ENCODE results near the gene EPS8L3. TPM values are rescaled to one million over a fixed set of nuclear protein-coding genes. Genes with fewer than 3 reads are reported as not detected.
"Not testable (repeated sequence)": the region's sequence is repeated elsewhere in the genome, so short reads cannot be mapped to it uniquely, and the experiment has no call there.

Gene EPS8L3
- total and polyA plus RNA-seq, 9 donors, result 0.12 to 7.4 (median 2.4) TPM; not detected in 6

DNA sequence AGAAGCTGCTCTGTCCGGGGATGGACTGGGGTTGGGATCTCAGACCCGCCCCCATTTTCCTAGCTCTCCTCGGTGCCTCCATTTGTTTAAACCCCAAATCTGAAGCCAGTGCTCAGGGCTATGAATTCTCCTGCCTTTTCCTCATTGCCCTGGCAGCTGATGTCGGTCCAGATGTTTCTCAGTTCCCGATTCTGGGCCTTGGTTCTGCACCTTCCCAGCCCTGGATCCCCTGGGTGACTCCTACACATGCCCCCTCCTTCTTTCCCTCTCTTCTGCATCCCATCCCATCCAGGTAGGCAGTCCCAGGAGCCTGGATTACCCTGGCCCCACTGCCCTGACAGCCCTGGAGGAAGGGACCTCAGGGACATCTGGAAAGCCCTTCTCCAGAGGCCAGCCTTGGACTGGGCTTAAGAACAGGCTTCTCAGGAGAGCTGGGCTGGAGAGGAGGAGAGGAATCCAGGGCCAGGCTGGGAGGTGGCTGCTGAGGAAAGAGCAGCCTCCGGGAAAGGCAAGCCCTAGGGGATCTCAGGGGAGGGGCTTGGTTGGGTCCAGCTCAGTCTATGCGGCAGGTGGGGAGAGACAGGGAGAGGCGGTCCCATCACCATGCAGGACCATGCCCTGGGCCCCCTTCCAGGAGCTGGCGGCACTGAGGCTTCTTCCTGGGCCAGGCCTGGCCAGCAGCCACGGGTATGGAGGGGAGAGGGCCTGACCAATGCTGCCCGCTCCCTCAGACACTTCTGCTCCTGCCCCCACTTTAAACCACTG, 6.8 kb upstream of the EPS8L3 start:
- no peak for DNase-seq
- Histone ChIP-seq H3K4me1 (ENCODE audit: control insufficient read depth, insufficient read depth, low read length) (peaks cover 5% of the 10 kb centered on the region), H3K4me3 (ENCODE audit: low read length) (no peak overlapping the region), H3K27ac (ENCODE audit: low read length) (no peak overlapping the region), H3K9me3 (replicated peaks; ENCODE audit: control insufficient read depth, low read depth, low read length) (no peaks in the 10 kb centered on the region), H3K27me3 (ENCODE audit: control insufficient read depth, insufficient read depth, low read length) (peaks cover 5% of the 10 kb centered on the region), H3K36me3 (ENCODE audit: control insufficient read depth, insufficient read depth, low read length) (no peaks in the 10 kb centered on the region)
- 53% methylated on average over 7 of the region's 11 CpGs for WGBS (ENCODE audit: insufficient coverage)

DNA sequence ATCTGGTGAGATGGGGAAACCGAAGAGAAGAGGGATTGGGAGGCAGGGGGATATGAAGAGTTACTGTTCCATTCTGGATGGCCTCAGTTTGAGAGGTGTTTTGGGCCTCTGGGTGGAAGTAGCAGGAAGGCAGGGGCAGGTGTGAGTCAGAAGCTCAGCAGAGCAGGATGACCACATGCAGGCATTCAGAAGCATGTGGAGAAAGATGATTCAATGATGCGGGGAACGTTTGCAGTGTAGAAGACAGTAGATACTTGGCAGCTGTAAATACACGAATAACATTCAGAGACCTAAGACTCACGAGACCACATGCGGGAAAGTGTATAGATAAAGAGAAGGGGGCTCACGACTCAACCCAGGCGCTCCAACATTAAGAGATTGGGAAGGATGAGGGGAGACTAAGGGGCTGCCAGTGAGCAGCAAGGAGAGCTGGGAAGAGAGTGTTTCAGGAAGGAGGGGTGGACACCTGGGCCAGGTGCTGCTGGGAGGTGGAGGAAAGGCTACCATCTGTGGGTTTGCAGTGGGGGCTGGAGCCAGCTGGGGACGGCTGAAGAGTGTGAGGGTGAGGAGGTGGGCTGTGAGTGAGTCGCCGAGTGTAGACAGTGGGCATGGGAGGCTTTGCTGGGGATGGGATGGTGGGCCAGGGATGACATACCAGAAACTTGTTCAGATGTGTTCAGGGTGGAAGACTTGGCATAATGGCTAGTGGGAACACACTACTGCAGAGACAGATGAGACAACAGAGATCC, 5.8 kb upstream of the EPS8L3 start:
- Histone ChIP-seq H3K27ac (ENCODE audit: low read length) (no peak overlapping the region), H3K4me1 (ENCODE audit: control insufficient read depth, insufficient read depth, low read length) (peaks cover 5% of the 10 kb centered on the region), H3K9me3 (replicated peaks; ENCODE audit: control insufficient read depth, low read depth, low read length) (no peaks in the 10 kb centered on the region), H3K4me3 (ENCODE audit: low read length) (no peak overlapping the region), H3K36me3 (ENCODE audit: control insufficient read depth, insufficient read depth, low read length) (no peaks in the 10 kb centered on the region), H3K27me3 (ENCODE audit: control insufficient read depth, insufficient read depth, low read length) (peaks cover 2% of the 10 kb centered on the region)
- WGBS (ENCODE audit: insufficient coverage), result 84% methylated on average over 11 of the region's 11 CpGs
- DNase-seq, result no peak

DNA sequence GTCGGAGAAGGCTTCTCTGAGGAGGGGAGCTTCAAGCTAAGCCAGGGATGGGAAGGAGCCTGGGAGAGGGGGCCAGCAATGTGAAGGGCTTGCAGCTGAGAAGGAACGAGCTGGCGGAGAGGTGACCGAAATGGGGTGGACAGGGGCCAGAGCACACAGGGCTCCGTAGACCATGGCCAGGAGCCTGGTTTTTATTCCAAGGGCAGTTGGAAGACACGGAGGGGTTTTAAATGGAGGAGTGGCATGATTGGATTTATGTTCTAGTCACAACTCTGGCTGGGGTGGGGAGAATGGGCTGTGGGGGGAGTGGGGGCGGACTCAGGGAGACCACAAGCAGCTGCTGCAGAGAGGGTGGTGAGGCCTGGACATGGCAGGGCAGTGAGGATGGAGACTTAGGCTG, 5.1 kb upstream of the EPS8L3 start:
- Histone ChIP-seq H3K9me3 (replicated peaks; ENCODE audit: control insufficient read depth, low read depth, low read length) (no peaks in the 10 kb centered on the region), H3K27me3 (ENCODE audit: control insufficient read depth, insufficient read depth, low read length) (peaks cover 2% of the 10 kb centered on the region), H3K27ac (ENCODE audit: low read length) (no peak overlapping the region), H3K4me1 (ENCODE audit: control insufficient read depth, insufficient read depth, low read length) (peaks cover 5% of the 10 kb centered on the region), H3K4me3 (ENCODE audit: low read length) (no peak overlapping the region), H3K36me3 (ENCODE audit: control insufficient read depth, insufficient read depth, low read length) (no peaks in the 10 kb centered on the region)
- no peak for DNase-seq
- 57% methylated on average over 7 of the region's 7 CpGs for WGBS (ENCODE audit: insufficient coverage)

DNA sequence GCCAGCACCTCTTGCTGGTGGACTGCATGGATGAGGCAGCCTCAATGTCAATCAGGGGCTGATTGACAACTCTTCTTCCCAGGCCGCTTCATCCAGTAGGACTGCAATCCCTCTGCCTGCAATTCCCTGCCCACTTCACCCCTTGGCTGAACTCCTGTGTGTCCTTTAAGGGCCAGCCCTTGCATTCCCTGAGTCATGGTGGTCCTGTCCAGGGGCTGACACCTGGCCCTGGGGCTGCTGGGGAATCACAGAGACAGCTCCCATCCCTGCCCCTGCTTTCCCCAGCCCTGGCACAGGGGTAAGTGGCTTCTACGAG, 4.6 kb upstream of the EPS8L3 start:
- Histone ChIP-seq H3K36me3 (ENCODE audit: control insufficient read depth, insufficient read depth, low read length) (no peaks in the 10 kb centered on the region), H3K27ac (ENCODE audit: low read length) (no peak overlapping the region), H3K4me1 (ENCODE audit: control insufficient read depth, insufficient read depth, low read length) (peaks cover 10% of the 10 kb centered on the region), H3K4me3 (ENCODE audit: low read length) (no peak overlapping the region), H3K27me3 (ENCODE audit: control insufficient read depth, insufficient read depth, low read length) (peaks cover 2% of the 10 kb centered on the region), H3K9me3 (replicated peaks; ENCODE audit: control insufficient read depth, low read depth, low read length) (no peaks in the 10 kb centered on the region)
- DNase-seq, result no peak
- WGBS (ENCODE audit: insufficient coverage), result 93% methylated on average over 1 of the region's 2 CpGs

DNA sequence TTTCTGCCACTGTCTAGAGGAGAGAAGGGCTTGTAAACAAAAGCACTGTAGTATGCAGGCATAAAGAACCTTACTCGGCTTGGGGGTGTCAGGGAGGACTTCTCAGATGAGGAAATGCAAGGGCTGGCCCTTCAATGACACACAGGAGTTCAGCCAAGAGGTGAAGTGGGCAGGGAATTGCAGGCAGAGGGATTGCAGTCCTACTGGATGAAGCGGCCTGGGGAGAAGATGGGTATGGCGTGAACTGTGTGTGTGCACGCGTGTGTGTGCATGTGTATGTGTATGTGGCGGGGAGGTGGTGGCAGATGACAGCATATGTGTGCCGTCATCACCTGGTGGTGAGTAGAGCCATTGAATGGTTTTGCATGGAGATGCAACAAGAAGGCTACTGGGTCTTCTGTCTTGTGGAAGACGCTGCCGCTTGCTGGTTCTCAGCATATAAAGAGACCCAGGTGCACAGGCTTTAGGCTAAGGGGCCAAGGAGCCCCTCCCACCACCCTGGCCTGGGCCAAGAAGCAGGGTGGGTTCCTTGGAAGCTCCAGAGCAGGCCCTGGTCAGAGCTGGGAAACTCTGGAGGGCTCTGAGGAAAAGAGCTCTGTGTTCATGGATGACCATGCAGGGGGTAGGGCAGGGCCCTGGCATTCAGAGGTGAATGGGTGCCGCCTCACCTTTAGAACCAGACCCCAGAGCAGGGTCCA, 4.1 kb upstream of the EPS8L3 start:
- no peak overlapping the region for H3K27ac ChIP-seq (ENCODE audit: low read length)
- H3K36me3 ChIP-seq (ENCODE audit: control insufficient read depth, insufficient read depth, low read length), result no peaks in the 10 kb centered on the region
- 93% methylated on average over 9 of the region's 10 CpGs for WGBS (ENCODE audit: insufficient coverage)
- no peak for DNase-seq
- H3K4me1 ChIP-seq (ENCODE audit: control insufficient read depth, insufficient read depth, low read length), result peaks cover 11% of the 10 kb centered on the region
- peaks cover 2% of the 10 kb centered on the region for H3K27me3 ChIP-seq (ENCODE audit: control insufficient read depth, insufficient read depth, low read length)
- H3K4me3 ChIP-seq (ENCODE audit: low read length), result no peak overlapping the region
- no peaks in the 10 kb centered on the region for H3K9me3 ChIP-seq (replicated peaks; ENCODE audit: control insufficient read depth, low read depth, low read length)

DNA sequence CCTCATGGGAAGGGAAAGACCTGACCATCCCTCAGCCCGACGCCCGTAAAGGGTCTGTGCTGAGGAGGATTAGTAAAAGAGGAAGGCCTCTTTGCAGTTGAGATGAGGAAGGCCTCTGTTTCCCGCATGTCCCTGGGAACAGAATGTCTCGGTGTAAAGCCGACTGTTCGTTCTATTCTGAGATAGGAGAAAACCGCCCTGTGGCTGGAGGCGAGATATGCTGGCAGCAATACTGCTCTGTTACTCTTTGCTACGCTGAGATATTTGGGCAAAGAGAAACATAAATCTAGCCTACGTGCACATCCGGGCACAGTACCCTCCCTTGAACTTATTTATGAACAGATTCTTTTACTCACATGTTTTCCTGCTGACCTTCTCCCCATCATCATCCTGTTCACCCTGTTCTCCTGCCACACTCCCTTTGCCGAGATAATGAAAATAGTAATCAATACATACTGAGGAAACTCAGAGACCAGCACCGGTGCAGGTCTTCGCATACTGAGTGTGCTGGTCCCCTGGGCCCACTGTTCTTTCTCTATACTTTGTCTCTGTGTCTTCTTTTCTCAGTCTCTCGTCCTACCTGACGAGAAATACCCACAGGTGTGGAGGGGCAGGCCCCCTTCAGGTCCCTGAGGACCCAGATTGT, 3.4 kb upstream of the EPS8L3 start:
- H3K9me3 ChIP-seq (replicated peaks; ENCODE audit: control insufficient read depth, low read depth, low read length); DNase-seq; H3K4me3 ChIP-seq (ENCODE audit: low read length); H3K27me3 ChIP-seq (ENCODE audit: control insufficient read depth, insufficient read depth, low read length); H3K27ac ChIP-seq (ENCODE audit: low read length); H3K36me3 ChIP-seq (ENCODE audit: control insufficient read depth, insufficient read depth, low read length): not testable (repeated sequence)
- peaks cover 11% of the 10 kb centered on the region for H3K4me1 ChIP-seq (ENCODE audit: control insufficient read depth, insufficient read depth, low read length)
- WGBS (ENCODE audit: insufficient coverage), result 60% methylated on average over 13 of the region's 17 CpGs

DNA sequence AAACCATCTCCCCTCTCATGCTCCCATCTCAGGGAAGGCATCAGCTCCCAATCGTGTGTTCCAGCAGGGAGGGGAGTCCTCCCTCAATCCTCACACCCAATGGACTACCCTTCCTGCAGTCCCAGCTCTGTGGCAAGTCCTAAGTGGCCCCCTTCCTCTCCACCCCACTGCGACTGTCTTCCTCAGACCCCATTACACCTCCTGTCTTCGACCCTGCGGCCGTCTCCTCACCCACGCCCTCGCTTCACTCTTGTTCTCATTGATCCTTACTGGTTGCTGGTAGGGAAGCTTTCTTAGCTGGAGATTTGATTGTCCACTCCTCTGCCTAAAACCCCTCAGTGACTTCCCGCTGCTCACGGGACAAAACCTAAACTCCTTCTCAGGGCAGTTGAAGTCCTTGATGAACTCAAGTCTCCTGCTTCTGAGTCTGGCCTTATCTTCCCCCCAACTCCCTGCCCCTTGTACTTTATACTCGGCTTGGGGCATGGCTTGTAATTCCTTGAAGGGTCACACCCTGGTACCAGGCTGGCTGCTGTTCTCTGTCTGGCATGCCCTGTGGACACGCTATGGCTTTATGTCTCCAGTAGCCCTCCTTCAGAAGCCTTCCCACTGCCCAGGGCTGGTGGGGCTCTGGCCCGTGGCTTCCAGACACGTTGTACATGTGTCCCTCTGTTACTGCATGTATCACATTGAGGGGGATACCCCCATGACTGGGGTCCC, 2.3 kb upstream of the EPS8L3 start:
- H3K4me1 ChIP-seq (ENCODE audit: control insufficient read depth, insufficient read depth, low read length), result peaks cover 11% of the 10 kb centered on the region
- H3K27me3 ChIP-seq (ENCODE audit: control insufficient read depth, insufficient read depth, low read length), result peaks cover 2% of the 10 kb centered on the region
- WGBS (ENCODE audit: insufficient coverage), result 65% methylated on average over 5 of the region's 13 CpGs
- no peak for DNase-seq
- no peaks in the 10 kb centered on the region for H3K9me3 ChIP-seq (replicated peaks; ENCODE audit: control insufficient read depth, low read depth, low read length)
- no peak overlapping the region for H3K27ac ChIP-seq (ENCODE audit: low read length)
- no peaks in the 10 kb centered on the region for H3K36me3 ChIP-seq (ENCODE audit: control insufficient read depth, insufficient read depth, low read length)
- no peak overlapping the region for H3K4me3 ChIP-seq (ENCODE audit: low read length)

DNA sequence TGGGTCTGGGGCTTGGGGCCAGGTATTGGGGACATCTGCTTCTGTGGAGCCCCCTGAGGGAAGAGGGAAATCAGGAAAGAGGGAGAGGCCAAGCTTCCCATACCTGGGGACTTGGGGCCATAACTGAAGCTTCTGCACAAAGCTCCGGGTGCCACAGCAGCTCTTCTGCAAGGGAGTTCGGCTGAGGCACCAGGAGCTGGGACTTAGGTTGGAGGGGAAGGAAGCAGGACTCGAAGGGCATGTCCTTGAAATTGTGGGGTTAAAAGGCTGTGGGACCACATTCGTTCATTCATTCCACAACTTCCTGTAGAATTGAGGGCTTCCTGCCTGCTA, 1.7 kb upstream of the EPS8L3 start:
- DNase-seq, result no peak

DNA sequence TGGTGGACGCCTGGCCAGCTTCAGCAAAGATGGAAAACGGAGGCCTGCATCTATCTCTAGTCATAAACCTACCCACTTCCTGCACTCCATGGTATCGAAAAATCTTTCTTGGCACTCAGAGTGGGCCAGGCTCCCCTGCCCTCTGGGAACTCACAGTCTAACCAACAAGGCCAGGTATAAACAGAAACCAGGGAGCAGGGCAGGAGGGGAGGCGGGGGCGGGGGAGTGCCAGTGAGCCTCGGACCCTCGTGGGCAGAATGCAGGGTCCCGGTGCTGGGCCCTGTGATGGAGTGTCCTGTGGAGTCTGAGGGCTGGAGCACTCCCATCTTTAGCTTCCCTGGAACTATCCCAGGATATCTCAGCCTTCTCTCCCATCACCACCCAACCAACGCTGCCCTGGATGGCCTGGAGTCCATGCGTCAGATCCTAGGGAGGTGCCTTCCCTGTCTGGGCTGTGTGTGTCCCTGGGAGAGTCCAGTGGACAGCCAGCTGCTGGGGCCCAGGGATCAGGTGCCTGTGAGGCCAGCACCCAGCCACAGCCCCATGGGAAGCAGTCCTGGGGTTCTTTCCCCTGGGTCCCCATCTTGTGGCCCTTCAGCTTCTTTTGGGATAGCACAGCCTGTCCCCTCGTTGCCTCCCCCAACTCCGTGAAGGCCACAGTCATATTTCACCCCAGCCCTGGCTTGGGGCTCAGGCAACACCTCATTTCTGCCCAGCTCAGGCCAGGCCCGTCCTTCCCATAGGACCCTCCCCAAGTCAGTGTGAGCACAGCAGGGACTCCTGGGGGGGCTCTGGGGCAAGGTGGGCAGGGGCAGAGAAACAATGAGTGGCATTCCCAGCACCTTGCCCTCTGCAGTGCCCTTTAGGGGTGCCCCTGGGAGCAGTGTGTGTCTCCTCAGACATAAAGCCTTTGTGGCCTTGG, 1.1 kb upstream of the EPS8L3 start:
- Histone ChIP-seq H3K27me3 (ENCODE audit: control insufficient read depth, insufficient read depth, low read length) (no peaks in the 10 kb centered on the region), H3K9me3 (replicated peaks; ENCODE audit: control insufficient read depth, low read depth, low read length) (no peaks in the 10 kb centered on the region), H3K36me3 (ENCODE audit: control insufficient read depth, insufficient read depth, low read length) (no peaks in the 10 kb centered on the region), H3K4me1 (ENCODE audit: control insufficient read depth, insufficient read depth, low read length) (peaks cover 6% of the 10 kb centered on the region), H3K4me3 (ENCODE audit: low read length) (no peak overlapping the region), H3K27ac (ENCODE audit: low read length) (no peak overlapping the region)
- DNase-seq, result no peak
- WGBS (ENCODE audit: insufficient coverage), result 93% methylated on average over 7 of the region's 13 CpGs

More for the DNA sequence above, 1.7 kb upstream of the EPS8L3 start:
- Histone ChIP-seq H3K27me3 (ENCODE audit: control insufficient read depth, insufficient read depth, low read length) (no peaks in the 10 kb centered on the region), H3K9me3 (replicated peaks; ENCODE audit: control insufficient read depth, low read depth, low read length) (no peaks in the 10 kb centered on the region), H3K4me3 (ENCODE audit: low read length) (no peak overlapping the region), H3K4me1 (ENCODE audit: control insufficient read depth, insufficient read depth, low read length) (peaks cover 7% of the 10 kb centered on the region), H3K27ac (ENCODE audit: low read length) (no peak overlapping the region), H3K36me3 (ENCODE audit: control insufficient read depth, insufficient read depth, low read length) (no peaks in the 10 kb centered on the region)
- WGBS (ENCODE audit: insufficient coverage), result 67% methylated on average over 1 of the region's 4 CpGs
